Neural cell (in vitro differentiated cells): ENCODE results near the gene SORCS1. TPM values are rescaled to one million over a fixed set of nuclear protein-coding genes. Genes with fewer than 3 reads are reported as not detected.

Experiments used
- H2AFZ ChIP-seq: fragments of 200-600, 300-800 bp; sonication (generic), shearing (Covaris generic); 2 replicates; pipeline ENCODE4 v1.6.0; 2014; ENCODE audit warnings: low read depth, mild to moderate bottlenecking, antibody characterized with exemption, low read length, moderate library complexity
- H3F3A ChIP-seq: fragments of 200-600 bp; shearing (Covaris generic); 2 replicates; pipeline ENCODE4 v1.6.1; 2016; ENCODE audit warnings: mild to moderate bottlenecking, moderate library complexity, mixed read lengths, antibody characterized with exemption, low read length; ENCODE audit not compliant: insufficient read depth, poor library complexity, severe bottlenecking
- H3K27ac ChIP-seq: fragments of 200-600, 300-800 bp; sonication (generic), shearing (Covaris generic); 2 replicates; pipeline ENCODE4 v1.5.1; 2014; ENCODE audit warnings: mild to moderate bottlenecking, low read length, moderate library complexity
- H3K27me3 ChIP-seq: fragments of 300-800, 200-600 bp; sonication (generic), shearing (Covaris generic); 2 replicates; pipeline ENCODE4 v1.6.0; 2014; ENCODE audit warnings: mild to moderate bottlenecking, low read depth, low read length, moderate library complexity; ENCODE audit not compliant: insufficient read depth
- H3K36me3 ChIP-seq: fragments of 300-800, 200-600 bp; sonication (generic), shearing (Covaris generic); 2 replicates; pipeline ENCODE4 v1.5.1; 2014; ENCODE audit warnings: mild to moderate bottlenecking, antibody characterized with exemption, low read length, moderate library complexity; ENCODE audit not compliant: insufficient read depth
- H3K4me2 ChIP-seq: fragments of 300-800, 200-600 bp; sonication (generic), shearing (Covaris generic); 2 replicates; pipeline ENCODE4 v1.6.0; 2014; ENCODE audit warnings: mild to moderate bottlenecking, low read length
- H3K4me3 ChIP-seq: fragments of 300-800, 200-600 bp; sonication (generic), shearing (Covaris generic); 2 replicates; pipeline ENCODE4 v1.5.1; 2014; ENCODE audit warnings: mild to moderate bottlenecking, low read length, moderate library complexity
- H3K79me2 ChIP-seq: fragments of 200-600 bp; shearing (Covaris generic); replicated peaks from 2 replicates; pipeline ENCODE4 v1.6.0; 2014; ENCODE audit warnings: mild to moderate bottlenecking, low read length, moderate library complexity; ENCODE audit not compliant: insufficient read depth
- H3K9ac ChIP-seq: fragments of 300-800, 200-600 bp; sonication (generic), shearing (Covaris generic); 2 replicates; pipeline ENCODE4 v1.6.1; 2016; ENCODE audit warnings: mild to moderate bottlenecking, low read length, mixed read lengths
- H3K9me2 ChIP-seq: fragments of 200-600 bp; shearing (Covaris generic); 2 replicates; pipeline ENCODE4 v1.6.1; 2016; ENCODE audit warnings: mild to moderate bottlenecking, low read length, mixed read lengths; ENCODE audit not compliant: insufficient read depth
- H3K9me3 ChIP-seq: fragments of 200-600, 300-800 bp; sonication (generic), shearing (Covaris generic); 2 replicates; pipeline ENCODE4 v1.6.1; 2016; ENCODE audit warnings: mild to moderate bottlenecking, mixed run types, low read length, moderate library complexity, mixed read lengths
- H4K20me1 ChIP-seq: fragments of 200-600 bp; shearing (Covaris generic); 2 replicates; pipeline ENCODE4 v1.6.1; 2016; ENCODE audit warnings: mild to moderate bottlenecking, mixed run types; ENCODE audit not compliant: insufficient read depth
- CTCF ChIP-seq: fragments of 450-650 bp; IDR thresholded peaks from 2 replicates; pipeline ENCODE4 v1.5.1; 2014; ENCODE audit warnings: antibody characterized with exemption, mild to moderate bottlenecking, moderate library complexity; ENCODE audit not compliant: poor library complexity, severe bottlenecking
- EP300 ChIP-seq: fragments of 450-650 bp; conservative IDR thresholded peaks from 2 replicates; pipeline ENCODE4 v1.6.1; 2014; ENCODE audit warnings: antibody characterized with exemption, mild to moderate bottlenecking, moderate library complexity; ENCODE audit not compliant: poor library complexity, severe bottlenecking
- EZH2 ChIP-seq: fragments of 200-600, 300-800 bp; shearing (Covaris generic), sonication (generic); IDR thresholded peaks from 2 replicates; pipeline ENCODE4 v1.6.1; 2014; ENCODE audit warnings: antibody characterized with exemption, low read length, borderline replicate concordance, mild to moderate bottlenecking; ENCODE audit not compliant: insufficient read depth, poor library complexity, severe bottlenecking
- MXI1 ChIP-seq: fragments of 450-650 bp; conservative IDR thresholded peaks from 2 replicates; pipeline ENCODE4 v1.6.1; 2014; ENCODE audit warnings: antibody characterized with exemption, mild to moderate bottlenecking; ENCODE audit not compliant: poor library complexity, severe bottlenecking
- POLR2AphosphoS5 ChIP-seq: IDR thresholded peaks from 2 replicates; pipeline ENCODE4 v1.6.1; 2012
- RAD21 ChIP-seq: fragments of 450-650 bp; conservative IDR thresholded peaks from 2 replicates; pipeline ENCODE4 v1.6.1; 2014; ENCODE audit warnings: antibody characterized with exemption, mild to moderate bottlenecking, moderate library complexity
- SMC3 ChIP-seq: fragments of 450-650 bp; conservative IDR thresholded peaks from 2 replicates; pipeline ENCODE4 v1.6.1; 2014; ENCODE audit warnings: antibody characterized with exemption, mild to moderate bottlenecking, moderate library complexity; ENCODE audit not compliant: poor library complexity
- TAF1 ChIP-seq: IDR thresholded peaks from 2 replicates; pipeline ENCODE4 v1.6.1; 2012; ENCODE audit warnings: low read depth
- polyA plus RNA-seq: library from polyadenylated mRNA; depleted of rRNA; stranded (reverse); fragments of >200 nt; gene quantifications from 2 replicates; pipeline ENCODE4 v1.2.3, GENCODE V29; 2014
- TF ChIP-seq, protein P1 (sequence below): IDR thresholded peaks from 2 replicates; pipeline ENCODE4 v1.6.1; 2012; ENCODE audit warnings: borderline replicate concordance

The SORCS1 gene
- polyA plus RNA-seq, 1 donor from 2014 or later = 27.0 TPM

DNA sequence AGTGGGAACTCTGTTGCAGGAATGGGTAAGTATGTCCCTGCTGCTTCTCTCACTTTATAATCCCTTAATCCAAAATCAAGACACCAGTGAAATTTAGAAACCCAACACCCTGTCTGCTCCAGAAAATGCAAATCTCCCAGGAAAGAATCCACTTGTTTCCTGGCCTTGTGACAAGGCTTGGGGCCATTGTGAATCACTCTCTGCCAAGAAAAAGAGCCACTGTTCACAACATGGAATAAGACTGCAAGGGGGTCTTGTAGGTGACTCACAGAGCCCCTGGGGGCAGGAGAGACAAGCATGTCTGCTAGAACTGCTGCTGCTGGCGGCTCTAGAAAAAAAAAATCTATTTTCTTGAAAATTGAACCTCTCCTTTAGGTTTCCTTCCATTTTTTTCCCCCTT, 191.2 kb downstream of the SORCS1 start (continued):
- no peak for TF ChIP-seq EP300
- no peak for TF ChIP-seq EZH2

DNA sequence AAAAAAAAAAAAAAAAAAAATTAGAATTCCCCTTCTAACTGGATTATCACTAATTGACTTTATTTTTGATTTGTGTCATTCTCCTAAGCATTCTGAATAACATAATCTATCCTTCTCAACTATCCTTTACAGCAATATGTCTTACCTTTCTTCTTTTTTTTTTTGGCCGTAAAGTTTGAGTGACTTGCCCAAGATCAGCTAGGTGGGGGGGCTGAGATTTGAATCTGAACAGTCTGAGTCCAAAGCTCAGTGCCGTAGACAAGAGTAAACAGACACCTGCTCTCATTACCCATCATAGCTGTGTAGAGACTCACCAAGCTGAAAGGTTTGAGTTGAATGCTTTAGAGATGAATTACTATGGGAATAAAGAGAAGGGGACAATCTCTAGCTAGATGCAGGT, 192.1 kb downstream of the SORCS1 start:
- Histone ChIP-seq H4K20me1 (no peaks in the 10 kb centered on the region), H3K4me3 (no peak overlapping the region), H3F3A (no peaks in the 10 kb centered on the region), H3K36me3 (no peaks in the 10 kb centered on the region), H3K4me2 (no peak overlapping the region), H3K9me3 (no peaks in the 10 kb centered on the region), H3K27me3 (no peaks in the 10 kb centered on the region), H2AFZ (no peak overlapping the region), H3K9ac (no peak overlapping the region), H3K9me2 (no peaks in the 10 kb centered on the region), H3K79me2 (no peaks in the 10 kb centered on the region), H3K27ac (no peak overlapping the region)
- TF ChIP-seq SMC3 (no peak), POLR2AphosphoS5 (no peak), TAF1 (no peak), RAD21 (no peak), CTCF (no peak), EZH2 (no peak), MXI1 (no peak), EP300 (no peak)
- TF ChIP-seq, protein P1, sequence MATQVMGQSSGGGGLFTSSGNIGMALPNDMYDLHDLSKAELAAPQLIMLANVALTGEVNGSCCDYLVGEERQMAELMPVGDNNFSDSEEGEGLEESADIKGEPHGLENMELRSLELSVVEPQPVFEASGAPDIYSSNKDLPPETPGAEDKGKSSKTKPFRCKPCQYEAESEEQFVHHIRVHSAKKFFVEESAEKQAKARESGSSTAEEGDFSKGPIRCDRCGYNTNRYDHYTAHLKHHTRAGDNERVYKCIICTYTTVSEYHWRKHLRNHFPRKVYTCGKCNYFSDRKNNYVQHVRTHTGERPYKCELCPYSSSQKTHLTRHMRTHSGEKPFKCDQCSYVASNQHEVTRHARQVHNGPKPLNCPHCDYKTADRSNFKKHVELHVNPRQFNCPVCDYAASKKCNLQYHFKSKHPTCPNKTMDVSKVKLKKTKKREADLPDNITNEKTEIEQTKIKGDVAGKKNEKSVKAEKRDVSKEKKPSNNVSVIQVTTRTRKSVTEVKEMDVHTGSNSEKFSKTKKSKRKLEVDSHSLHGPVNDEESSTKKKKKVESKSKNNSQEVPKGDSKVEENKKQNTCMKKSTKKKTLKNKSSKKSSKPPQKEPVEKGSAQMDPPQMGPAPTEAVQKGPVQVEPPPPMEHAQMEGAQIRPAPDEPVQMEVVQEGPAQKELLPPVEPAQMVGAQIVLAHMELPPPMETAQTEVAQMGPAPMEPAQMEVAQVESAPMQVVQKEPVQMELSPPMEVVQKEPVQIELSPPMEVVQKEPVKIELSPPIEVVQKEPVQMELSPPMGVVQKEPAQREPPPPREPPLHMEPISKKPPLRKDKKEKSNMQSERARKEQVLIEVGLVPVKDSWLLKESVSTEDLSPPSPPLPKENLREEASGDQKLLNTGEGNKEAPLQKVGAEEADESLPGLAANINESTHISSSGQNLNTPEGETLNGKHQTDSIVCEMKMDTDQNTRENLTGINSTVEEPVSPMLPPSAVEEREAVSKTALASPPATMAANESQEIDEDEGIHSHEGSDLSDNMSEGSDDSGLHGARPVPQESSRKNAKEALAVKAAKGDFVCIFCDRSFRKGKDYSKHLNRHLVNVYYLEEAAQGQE = no peak

DNA sequence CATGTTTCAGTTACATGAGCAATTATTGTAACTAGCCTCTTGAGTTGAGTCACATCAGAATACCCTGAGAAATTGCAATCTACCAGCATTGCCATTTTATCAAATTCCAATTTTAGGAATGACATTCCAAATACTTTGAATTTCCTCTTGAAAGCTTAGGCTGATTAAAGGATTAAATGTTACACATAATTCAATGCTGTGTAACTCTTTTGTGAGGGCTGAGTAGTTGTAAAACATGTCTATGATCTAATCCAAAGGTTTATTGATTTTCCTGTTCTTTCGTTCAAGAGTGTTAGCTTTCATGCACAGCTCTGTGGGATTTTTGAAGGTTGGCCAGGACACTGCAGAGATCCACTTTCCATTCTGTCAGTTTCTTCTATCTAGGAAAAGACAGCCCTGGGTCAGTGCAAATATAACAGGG, 193.1 kb downstream of the SORCS1 start:
- Histone ChIP-seq H2AFZ (no peak overlapping the region), H3K4me3 (no peak overlapping the region), H3K36me3 (no peaks in the 10 kb centered on the region), H3K4me2 (no peak overlapping the region), H3K9me3 (no peaks in the 10 kb centered on the region), H3K9ac (no peak overlapping the region), H3K27ac (no peak overlapping the region), H3F3A (no peaks in the 10 kb centered on the region), H4K20me1 (no peaks in the 10 kb centered on the region), H3K79me2 (no peaks in the 10 kb centered on the region), H3K9me2 (no peaks in the 10 kb centered on the region), H3K27me3 (no peaks in the 10 kb centered on the region)
- TF ChIP-seq RAD21 = no peak
- no peak for TF ChIP-seq CTCF
- TF ChIP-seq MXI1 = no peak
- TF ChIP-seq, protein P1 = no peak
- no peak for TF ChIP-seq TAF1
- no peak for TF ChIP-seq SMC3
- no peak for TF ChIP-seq EP300
- no peak for TF ChIP-seq POLR2AphosphoS5
- no peak for TF ChIP-seq EZH2
